ENCODE results near the gene TNXB.

DNA sequence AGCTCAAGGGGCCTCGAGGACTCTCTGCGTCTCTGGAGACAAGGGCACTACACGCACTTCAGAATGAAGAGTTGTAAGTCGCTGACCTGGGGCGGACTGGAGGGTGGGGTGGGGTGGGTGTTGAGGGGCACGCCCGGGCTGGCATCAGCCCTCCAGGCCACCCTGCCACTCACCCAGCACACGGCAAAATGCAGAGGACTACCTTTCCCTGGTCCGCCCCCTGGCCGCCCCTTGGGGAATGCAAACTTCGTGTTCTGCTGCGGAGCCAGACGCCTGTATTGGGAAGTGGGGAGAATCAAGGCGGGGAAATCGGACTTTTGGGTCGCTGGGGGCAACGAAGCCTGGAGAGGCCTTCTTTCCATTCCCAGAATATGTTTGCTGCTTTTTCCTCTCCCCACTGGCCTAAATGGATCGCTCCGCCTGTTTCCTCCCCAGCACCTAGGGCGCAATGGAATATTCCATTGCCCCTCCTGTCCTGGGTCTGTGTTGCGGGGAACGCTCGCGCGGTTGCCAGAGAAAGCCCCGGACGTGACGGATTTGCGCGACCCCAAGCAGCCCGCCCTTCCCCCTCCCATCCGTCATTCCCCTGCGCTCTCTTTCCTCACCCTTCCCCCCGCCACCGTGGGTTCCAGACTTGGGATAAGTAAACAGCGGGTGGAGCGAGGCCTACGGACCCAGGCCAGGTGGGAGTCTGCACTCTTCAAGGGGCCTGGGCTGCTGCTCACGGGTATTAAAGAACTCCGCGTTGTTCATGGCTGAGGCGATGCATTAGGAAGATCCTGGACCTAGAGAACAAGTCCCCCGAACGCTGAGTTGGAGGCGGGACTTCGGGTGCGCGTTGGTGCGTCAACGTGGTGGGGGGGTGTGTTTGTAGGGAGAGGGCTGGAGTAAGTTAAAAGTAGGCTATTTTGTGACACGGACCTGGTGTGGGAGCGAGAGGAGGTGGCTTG, 44.7 kb upstream of the TNXB start, which contains the start of gene PPT2:
- TF ChIP-seq, protein P1, sequence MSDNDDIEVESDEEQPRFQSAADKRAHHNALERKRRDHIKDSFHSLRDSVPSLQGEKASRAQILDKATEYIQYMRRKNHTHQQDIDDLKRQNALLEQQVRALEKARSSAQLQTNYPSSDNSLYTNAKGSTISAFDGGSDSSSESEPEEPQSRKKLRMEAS (IDR thresholded peaks at IDR 0.05) = peak; percentile 75
- TF ChIP-seq FOXM1 (IDR thresholded peaks at IDR 0.05; ENCODE audit: borderline replicate concordance, low read depth) (no peak), EP300 (IDR thresholded peaks at IDR 0.05; ENCODE audit: borderline replicate concordance) (peak; percentile 59; the same call in 1 of the 2 replicates), ZBTB7A (IDR thresholded peaks at IDR 0.05; ENCODE audit: low read depth) (no peak; the same call in 1 of the 2 replicates), TCF12 (IDR thresholded peaks at IDR 0.05; ENCODE audit: low read depth) (peak; percentile 45; the same call in 1 of the 2 replicates), CEBPB (IDR thresholded peaks at IDR 0.05) (no peak), TEAD4 (IDR thresholded peaks at IDR 0.05) (no peak; the same call in 1 of the 2 replicates), RAD21 (IDR thresholded peaks at IDR 0.05; ENCODE audit: low read depth) (no peak), TAF1 (IDR thresholded peaks at IDR 0.05; ENCODE audit: low read depth) (peak; percentile 51; the same call in 1 of the 2 replicates), YY1 (IDR thresholded peaks at IDR 0.05; ENCODE audit: low read depth) (no peak)
- TF ChIP-seq, protein P2, sequence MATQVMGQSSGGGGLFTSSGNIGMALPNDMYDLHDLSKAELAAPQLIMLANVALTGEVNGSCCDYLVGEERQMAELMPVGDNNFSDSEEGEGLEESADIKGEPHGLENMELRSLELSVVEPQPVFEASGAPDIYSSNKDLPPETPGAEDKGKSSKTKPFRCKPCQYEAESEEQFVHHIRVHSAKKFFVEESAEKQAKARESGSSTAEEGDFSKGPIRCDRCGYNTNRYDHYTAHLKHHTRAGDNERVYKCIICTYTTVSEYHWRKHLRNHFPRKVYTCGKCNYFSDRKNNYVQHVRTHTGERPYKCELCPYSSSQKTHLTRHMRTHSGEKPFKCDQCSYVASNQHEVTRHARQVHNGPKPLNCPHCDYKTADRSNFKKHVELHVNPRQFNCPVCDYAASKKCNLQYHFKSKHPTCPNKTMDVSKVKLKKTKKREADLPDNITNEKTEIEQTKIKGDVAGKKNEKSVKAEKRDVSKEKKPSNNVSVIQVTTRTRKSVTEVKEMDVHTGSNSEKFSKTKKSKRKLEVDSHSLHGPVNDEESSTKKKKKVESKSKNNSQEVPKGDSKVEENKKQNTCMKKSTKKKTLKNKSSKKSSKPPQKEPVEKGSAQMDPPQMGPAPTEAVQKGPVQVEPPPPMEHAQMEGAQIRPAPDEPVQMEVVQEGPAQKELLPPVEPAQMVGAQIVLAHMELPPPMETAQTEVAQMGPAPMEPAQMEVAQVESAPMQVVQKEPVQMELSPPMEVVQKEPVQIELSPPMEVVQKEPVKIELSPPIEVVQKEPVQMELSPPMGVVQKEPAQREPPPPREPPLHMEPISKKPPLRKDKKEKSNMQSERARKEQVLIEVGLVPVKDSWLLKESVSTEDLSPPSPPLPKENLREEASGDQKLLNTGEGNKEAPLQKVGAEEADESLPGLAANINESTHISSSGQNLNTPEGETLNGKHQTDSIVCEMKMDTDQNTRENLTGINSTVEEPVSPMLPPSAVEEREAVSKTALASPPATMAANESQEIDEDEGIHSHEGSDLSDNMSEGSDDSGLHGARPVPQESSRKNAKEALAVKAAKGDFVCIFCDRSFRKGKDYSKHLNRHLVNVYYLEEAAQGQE (IDR thresholded peaks at IDR 0.05; ENCODE audit: low read depth) = no peak

Measured in Ishikawa (cell line).